ENCODE measurements around the gene SOX13. TPM values are rescaled to one million over a fixed set of nuclear protein-coding genes. Genes with fewer than 3 reads are reported as not detected.
A peak's percentile ranks its signal among the peaks of the same experiment; 100 is the strongest.

SOX13 gene
- total and polyA plus RNA-seq, 3 experiments from 2014 or later: 3.1 to 5.5 (median 3.1) TPM

GRCh38 chr1:204145033-204145504 lies 72.2 kb downstream of the SOX13 start:
- Mint-ChIP-seq H3K27me3 (peaks cover 4 to 5% of the 10 kb centered on the region in 2 donors), H3K36me3 (peaks cover 0 to 4% (median 2%) of the 10 kb centered on the region in 3 donors), H3K27ac (no peak overlapping the region), H3K4me3 (no peak overlapping the region), H3K4me1 (peaks cover 0 to 1% (median 1%) of the 10 kb centered on the region in 3 donors), H3K9me3 (no peaks in the 10 kb centered on the region)
- ChIA-PET POLR2A (no interaction called here), CTCF (no interaction called here)
- no peaks in the 10 kb centered on the region for H3K9me3 ChIP-seq (ENCODE audit: low read length)
- H3K36me3 ChIP-seq (ENCODE audit: insufficient read depth, low read length): no peaks in the 10 kb centered on the region
- H3K27me3 ChIP-seq (ENCODE audit: insufficient read depth, low read length, poor library complexity, severe bottlenecking): no peaks in the 10 kb centered on the region
- DNase-seq: no peak
- no peaks in the 10 kb centered on the region for H3K4me1 ChIP-seq (ENCODE audit: insufficient read depth, low read length)
- H3K4me3 ChIP-seq (ENCODE audit: low read length): no peak overlapping the region
- H3K27ac ChIP-seq (ENCODE audit: low read depth, low read length): no peak overlapping the region

GRCh38 chr1:204146309-204146708 lies 73.4 kb downstream of the SOX13 start:
- Mint-ChIP-seq H3K36me3 (no peaks in the 10 kb centered on the region), H3K4me1 (peaks cover 5 to 6% (median 5%) of the 10 kb centered on the region in 3 donors), H3K4me3 (no peak overlapping the region), H3K27me3 (peaks cover 4 to 5% of the 10 kb centered on the region in 2 donors), H3K9me3 (no peaks in the 10 kb centered on the region), H3K27ac (peak overlapping the region in 1 of 8 donors; percentile 52)
- Histone ChIP-seq H3K27me3 (ENCODE audit: insufficient read depth, low read length, poor library complexity, severe bottlenecking) (no peaks in the 10 kb centered on the region), H3K4me1 (ENCODE audit: insufficient read depth, low read length) (peaks cover 5% of the 10 kb centered on the region), H3K36me3 (ENCODE audit: insufficient read depth, low read length) (no peaks in the 10 kb centered on the region), H3K27ac (ENCODE audit: low read depth, low read length) (no peak overlapping the region), H3K9me3 (ENCODE audit: low read length) (no peaks in the 10 kb centered on the region), H3K4me3 (ENCODE audit: low read length) (no peak overlapping the region)
- CTCF ChIA-PET: no interaction called here
- POLR2A ChIA-PET: no interaction called here
- DNase-seq: no peak

GRCh38 chr1:204146965-204147364 lies 74.0 kb downstream of the SOX13 start:
- H3K27ac Mint-ChIP-seq: peak overlapping the region in 1 of 8 donors; percentile 20
- CTCF ChIA-PET: no interaction called here
- Histone ChIP-seq H3K27me3 (ENCODE audit: insufficient read depth, low read length, poor library complexity, severe bottlenecking) (no peaks in the 10 kb centered on the region), H3K9me3 (ENCODE audit: low read length) (no peaks in the 10 kb centered on the region), H3K4me3 (ENCODE audit: low read length) (no peak overlapping the region), H3K36me3 (ENCODE audit: insufficient read depth, low read length) (no peaks in the 10 kb centered on the region), H3K4me1 (ENCODE audit: insufficient read depth, low read length) (peaks cover 5% of the 10 kb centered on the region), H3K27ac (ENCODE audit: low read depth, low read length) (no peak overlapping the region)
- peak in 1 of 5 donors; percentile 13 for DNase-seq
- H3K9me3 Mint-ChIP-seq: no peaks in the 10 kb centered on the region
- peaks cover 5 to 6% (median 5%) of the 10 kb centered on the region in 3 donors for H3K4me1 Mint-ChIP-seq
- POLR2A ChIA-PET: no interaction called here
- H3K36me3 Mint-ChIP-seq: no peaks in the 10 kb centered on the region
- H3K27me3 Mint-ChIP-seq: peaks cover 4 to 5% of the 10 kb centered on the region in 2 donors
- no peak overlapping the region for H3K4me3 Mint-ChIP-seq

- Histone ChIP-seq H3K36me3 (ENCODE audit: insufficient read depth, low read length) (no peaks in the 10 kb centered on the region), H3K4me1 (ENCODE audit: insufficient read depth, low read length) (peaks cover 9% of the 10 kb centered on the region), H3K9me3 (ENCODE audit: low read length) (no peaks in the 10 kb centered on the region), H3K27me3 (ENCODE audit: insufficient read depth, low read length, poor library complexity, severe bottlenecking) (no peaks in the 10 kb centered on the region), H3K4me3 (ENCODE audit: low read length) (no peak overlapping the region), H3K27ac (ENCODE audit: low read depth, low read length) (no peak overlapping the region)
- CTCF ChIA-PET: no interaction called here
- Mint-ChIP-seq H3K4me3 (peak overlapping the region in 1 of 7 donors; percentile 68), H3K27me3 (peaks cover 0 to 4% of the 10 kb centered on the region in 2 donors), H3K9me3 (no peaks in the 10 kb centered on the region), H3K4me1 (peaks cover 5 to 11% (median 6%) of the 10 kb centered on the region in 3 donors), H3K36me3 (no peaks in the 10 kb centered on the region), H3K27ac (no peak overlapping the region)
- peak in 1 of 5 donors; percentile 23 for DNase-seq
- POLR2A ChIA-PET: no interaction called here
Measured at GRCh38 chr1:204147406-204148383, 74.8 kb downstream of the SOX13 start.

GRCh38 chr1:204149107-204149506 lies 76.2 kb downstream of the SOX13 start:
- peaks cover 5 to 14% (median 8%) of the 10 kb centered on the region in 3 donors for H3K4me1 Mint-ChIP-seq
- peak overlapping the region in 3 of 7 donors; percentile 43 to 58 (median 50) for H3K4me3 Mint-ChIP-seq
- no peaks in the 10 kb centered on the region for H3K36me3 Mint-ChIP-seq
- H3K4me3 ChIP-seq (ENCODE audit: low read length): no peak overlapping the region
- no peaks in the 10 kb centered on the region for H3K9me3 Mint-ChIP-seq
- H3K4me1 ChIP-seq (ENCODE audit: insufficient read depth, low read length): peaks cover 9% of the 10 kb centered on the region
- H3K27me3 ChIP-seq (ENCODE audit: insufficient read depth, low read length, poor library complexity, severe bottlenecking): peaks cover 1% of the 10 kb centered on the region
- ChIA-PET POLR2A (no interaction called here), CTCF (no interaction called here)
- peaks cover 0 to 4% of the 10 kb centered on the region in 2 donors for H3K27me3 Mint-ChIP-seq
- no peak overlapping the region for H3K27ac ChIP-seq (ENCODE audit: low read depth, low read length)
- H3K36me3 ChIP-seq (ENCODE audit: insufficient read depth, low read length): no peaks in the 10 kb centered on the region
- no peaks in the 10 kb centered on the region for H3K9me3 ChIP-seq (ENCODE audit: low read length)
- DNase-seq: peak in 1 of 5 donors; percentile 18
- H3K27ac Mint-ChIP-seq: peak overlapping the region in 4 of 8 donors; percentile 4 to 52 (median 16)

- H3K27ac Mint-ChIP-seq: peak overlapping the region in 7 of 8 donors; percentile 6 to 89 (median 70)
- no peaks in the 10 kb centered on the region for H3K9me3 Mint-ChIP-seq
- ChIA-PET CTCF (interaction anchor here (1.0 to 2.1 kb wide), 4 partner anchors 9 to 290 kb away, joined by 4 to 7 read pairs (median 4); no protein-coding TSS in a partner anchor), POLR2A (no interaction called here)
- DNase-seq: peak in 1 of 5 donors; percentile 41
- H3K4me3 Mint-ChIP-seq: peak overlapping the region; percentile 63 to 90 (median 78)
- peaks cover 4% of the 10 kb centered on the region for H3K27me3 ChIP-seq (ENCODE audit: insufficient read depth, low read length, poor library complexity, severe bottlenecking)
- peaks cover 2 to 5% of the 10 kb centered on the region in 2 donors for H3K27me3 Mint-ChIP-seq
- H3K4me3 ChIP-seq (ENCODE audit: low read length): no peak overlapping the region
- H3K4me1 Mint-ChIP-seq: peaks cover 5 to 14% (median 8%) of the 10 kb centered on the region in 3 donors
- peaks cover 9% of the 10 kb centered on the region for H3K4me1 ChIP-seq (ENCODE audit: insufficient read depth, low read length)
- no peaks in the 10 kb centered on the region for H3K9me3 ChIP-seq (ENCODE audit: low read length)
- no peak overlapping the region for H3K27ac ChIP-seq (ENCODE audit: low read depth, low read length)
- H3K36me3 ChIP-seq (ENCODE audit: insufficient read depth, low read length): no peaks in the 10 kb centered on the region
- H3K36me3 Mint-ChIP-seq: no peaks in the 10 kb centered on the region
Measured at GRCh38 chr1:204149635-204150565, 77.0 kb downstream of the SOX13 start.

- H3K9me3 ChIP-seq (ENCODE audit: low read length): no peaks in the 10 kb centered on the region
- H3K9me3 Mint-ChIP-seq: no peaks in the 10 kb centered on the region
- H3K36me3 ChIP-seq (ENCODE audit: insufficient read depth, low read length): no peaks in the 10 kb centered on the region
- no peaks in the 10 kb centered on the region for H3K36me3 Mint-ChIP-seq
- DNase-seq: peak in 1 of 5 donors; percentile 50
- peak overlapping the region; percentile 55 for H3K4me3 ChIP-seq (ENCODE audit: low read length)
- peaks cover 5 to 14% (median 8%) of the 10 kb centered on the region in 3 donors for H3K4me1 Mint-ChIP-seq
- peaks cover 9% of the 10 kb centered on the region for H3K4me1 ChIP-seq (ENCODE audit: insufficient read depth, low read length)
- peaks cover 4% of the 10 kb centered on the region for H3K27me3 ChIP-seq (ENCODE audit: insufficient read depth, low read length, poor library complexity, severe bottlenecking)
- H3K27ac Mint-ChIP-seq: peak overlapping the region in 6 of 8 donors; percentile 6 to 93 (median 55)
- H3K27me3 Mint-ChIP-seq: peaks cover 2 to 14% of the 10 kb centered on the region in 2 donors
- peak overlapping the region; percentile 63 to 90 (median 78) for H3K4me3 Mint-ChIP-seq
- ChIA-PET POLR2A (interaction anchor here (0.7 kb wide), 1 partner anchor 1481 kb away, joined by 3 read pairs; no protein-coding TSS in a partner anchor), CTCF (interaction anchor here (1.0 to 2.1 kb wide), 5 partner anchors 10 to 291 kb away, joined by 3 to 7 read pairs (median 4); no protein-coding TSS in a partner anchor)
- H3K27ac ChIP-seq (ENCODE audit: low read depth, low read length): peak overlapping the region; percentile 24
Measured at GRCh38 chr1:204150702-204151551, 78.0 kb downstream of the SOX13 start.
